H1 (cell line): Measurements from ENCODE around the gene ADGRB3. TPM values are rescaled to one million over a fixed set of nuclear protein-coding genes. Genes with fewer than 3 reads are reported as not detected.

Source experiments
- BACH1 ChIP-seq: IDR thresholded peaks from 2 replicates; pipeline ENCODE4 v1.6.1; 2012; ENCODE audit warnings: low read length, improper control_type of control experiment
- CHD2 ChIP-seq: IDR thresholded peaks from 2 replicates; pipeline ENCODE4 v1.6.1; 2012; ENCODE audit warnings: low read length, improper control_type of control experiment
- EGR1 ChIP-seq: IDR thresholded peaks from 2 replicates; pipeline ENCODE4 v1.6.1; 2011; ENCODE audit warnings: low read depth, low read length, borderline replicate concordance
- SAP30 ChIP-seq: fragments of 300-600 bp; sonication (generic); IDR thresholded peaks from 2 replicates; pipeline ENCODE4 v1.7.1; 2012; ENCODE audit warnings: low read length, moderate library complexity, mild to moderate bottlenecking, inconsistent platforms; ENCODE audit not compliant: insufficient read depth, insufficient replicate concordance
- SIX5 ChIP-seq: IDR thresholded peaks from 2 replicates; pipeline ENCODE4 v1.6.1; 2011; ENCODE audit warnings: mild to moderate bottlenecking, low read depth, low read length
- polyA plus RNA-seq, 7 experiments: library from polyadenylated mRNA; depleted of rRNA in 3 of 7; stranded (reverse) in 5 of 7; unstranded in 2 of 7; fragments of >200 nt in 5 of 7; fragments of 200-250 nt in 2 of 7; gene quantifications; 1 replicate in 5 of 7; 2 replicates in 1 of 7; 4 replicates in 1 of 7; pipeline versions ENCODE4 v1.2.1 to v1.2.3, GENCODE V29; 2011 to 2013; ENCODE audit warnings: missing spikeins in 2 of 7, mixed read lengths in 2 of 7
- total RNA-seq: library from RNA; stranded (reverse); fragmentation: NEBNext Ultra II Directional; extraction: Animal tissue kit (Norgen Biotek cat#: 25700); gene quantifications from 2 replicates; pipeline ENCODE4 v1.2.1, GENCODE V29; 2021
- TF ChIP-seq, protein P1 (sequence below): fragments of 300-600 bp; sonication (generic); IDR thresholded peaks from 2 replicates; pipeline ENCODE4 v1.7.1; 2012; ENCODE audit warnings: low read length, moderate library complexity, mild to moderate bottlenecking, inconsistent platforms; ENCODE audit not compliant: insufficient replicate concordance
- TF ChIP-seq, protein P2 (sequence below): IDR thresholded peaks from 2 replicates; pipeline ENCODE4 v1.6.1; 2011; ENCODE audit warnings: low read length, improper control_type of control experiment

Gene ADGRB3
- total and polyA plus RNA-seq, 2 of the 8 experiments (the other 6 are each of a cell fraction or from before 2014, with no cell fraction given), result 0.35 to 1.2 TPM

DNA sequence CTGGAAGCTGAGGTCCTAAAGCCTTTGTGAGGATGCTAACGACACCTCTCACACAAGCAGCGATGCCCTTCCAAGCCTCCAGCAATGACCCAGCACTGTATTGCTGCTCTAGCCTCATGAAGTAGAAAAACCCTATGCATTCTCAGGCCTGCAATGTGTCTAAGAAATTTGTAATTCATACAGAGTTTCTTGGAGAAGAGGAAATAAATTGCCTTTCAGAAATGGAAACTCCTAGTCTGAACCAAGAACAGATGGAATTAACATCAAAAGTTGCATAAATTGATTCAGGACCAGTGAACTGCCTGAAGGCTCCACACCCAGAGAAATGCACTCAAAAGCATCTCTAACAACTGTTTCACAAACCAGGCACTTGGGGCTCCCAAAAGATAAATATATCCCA is 353.6 kb downstream of the ADGRB3 start (continued):
- TF ChIP-seq, protein P1, sequence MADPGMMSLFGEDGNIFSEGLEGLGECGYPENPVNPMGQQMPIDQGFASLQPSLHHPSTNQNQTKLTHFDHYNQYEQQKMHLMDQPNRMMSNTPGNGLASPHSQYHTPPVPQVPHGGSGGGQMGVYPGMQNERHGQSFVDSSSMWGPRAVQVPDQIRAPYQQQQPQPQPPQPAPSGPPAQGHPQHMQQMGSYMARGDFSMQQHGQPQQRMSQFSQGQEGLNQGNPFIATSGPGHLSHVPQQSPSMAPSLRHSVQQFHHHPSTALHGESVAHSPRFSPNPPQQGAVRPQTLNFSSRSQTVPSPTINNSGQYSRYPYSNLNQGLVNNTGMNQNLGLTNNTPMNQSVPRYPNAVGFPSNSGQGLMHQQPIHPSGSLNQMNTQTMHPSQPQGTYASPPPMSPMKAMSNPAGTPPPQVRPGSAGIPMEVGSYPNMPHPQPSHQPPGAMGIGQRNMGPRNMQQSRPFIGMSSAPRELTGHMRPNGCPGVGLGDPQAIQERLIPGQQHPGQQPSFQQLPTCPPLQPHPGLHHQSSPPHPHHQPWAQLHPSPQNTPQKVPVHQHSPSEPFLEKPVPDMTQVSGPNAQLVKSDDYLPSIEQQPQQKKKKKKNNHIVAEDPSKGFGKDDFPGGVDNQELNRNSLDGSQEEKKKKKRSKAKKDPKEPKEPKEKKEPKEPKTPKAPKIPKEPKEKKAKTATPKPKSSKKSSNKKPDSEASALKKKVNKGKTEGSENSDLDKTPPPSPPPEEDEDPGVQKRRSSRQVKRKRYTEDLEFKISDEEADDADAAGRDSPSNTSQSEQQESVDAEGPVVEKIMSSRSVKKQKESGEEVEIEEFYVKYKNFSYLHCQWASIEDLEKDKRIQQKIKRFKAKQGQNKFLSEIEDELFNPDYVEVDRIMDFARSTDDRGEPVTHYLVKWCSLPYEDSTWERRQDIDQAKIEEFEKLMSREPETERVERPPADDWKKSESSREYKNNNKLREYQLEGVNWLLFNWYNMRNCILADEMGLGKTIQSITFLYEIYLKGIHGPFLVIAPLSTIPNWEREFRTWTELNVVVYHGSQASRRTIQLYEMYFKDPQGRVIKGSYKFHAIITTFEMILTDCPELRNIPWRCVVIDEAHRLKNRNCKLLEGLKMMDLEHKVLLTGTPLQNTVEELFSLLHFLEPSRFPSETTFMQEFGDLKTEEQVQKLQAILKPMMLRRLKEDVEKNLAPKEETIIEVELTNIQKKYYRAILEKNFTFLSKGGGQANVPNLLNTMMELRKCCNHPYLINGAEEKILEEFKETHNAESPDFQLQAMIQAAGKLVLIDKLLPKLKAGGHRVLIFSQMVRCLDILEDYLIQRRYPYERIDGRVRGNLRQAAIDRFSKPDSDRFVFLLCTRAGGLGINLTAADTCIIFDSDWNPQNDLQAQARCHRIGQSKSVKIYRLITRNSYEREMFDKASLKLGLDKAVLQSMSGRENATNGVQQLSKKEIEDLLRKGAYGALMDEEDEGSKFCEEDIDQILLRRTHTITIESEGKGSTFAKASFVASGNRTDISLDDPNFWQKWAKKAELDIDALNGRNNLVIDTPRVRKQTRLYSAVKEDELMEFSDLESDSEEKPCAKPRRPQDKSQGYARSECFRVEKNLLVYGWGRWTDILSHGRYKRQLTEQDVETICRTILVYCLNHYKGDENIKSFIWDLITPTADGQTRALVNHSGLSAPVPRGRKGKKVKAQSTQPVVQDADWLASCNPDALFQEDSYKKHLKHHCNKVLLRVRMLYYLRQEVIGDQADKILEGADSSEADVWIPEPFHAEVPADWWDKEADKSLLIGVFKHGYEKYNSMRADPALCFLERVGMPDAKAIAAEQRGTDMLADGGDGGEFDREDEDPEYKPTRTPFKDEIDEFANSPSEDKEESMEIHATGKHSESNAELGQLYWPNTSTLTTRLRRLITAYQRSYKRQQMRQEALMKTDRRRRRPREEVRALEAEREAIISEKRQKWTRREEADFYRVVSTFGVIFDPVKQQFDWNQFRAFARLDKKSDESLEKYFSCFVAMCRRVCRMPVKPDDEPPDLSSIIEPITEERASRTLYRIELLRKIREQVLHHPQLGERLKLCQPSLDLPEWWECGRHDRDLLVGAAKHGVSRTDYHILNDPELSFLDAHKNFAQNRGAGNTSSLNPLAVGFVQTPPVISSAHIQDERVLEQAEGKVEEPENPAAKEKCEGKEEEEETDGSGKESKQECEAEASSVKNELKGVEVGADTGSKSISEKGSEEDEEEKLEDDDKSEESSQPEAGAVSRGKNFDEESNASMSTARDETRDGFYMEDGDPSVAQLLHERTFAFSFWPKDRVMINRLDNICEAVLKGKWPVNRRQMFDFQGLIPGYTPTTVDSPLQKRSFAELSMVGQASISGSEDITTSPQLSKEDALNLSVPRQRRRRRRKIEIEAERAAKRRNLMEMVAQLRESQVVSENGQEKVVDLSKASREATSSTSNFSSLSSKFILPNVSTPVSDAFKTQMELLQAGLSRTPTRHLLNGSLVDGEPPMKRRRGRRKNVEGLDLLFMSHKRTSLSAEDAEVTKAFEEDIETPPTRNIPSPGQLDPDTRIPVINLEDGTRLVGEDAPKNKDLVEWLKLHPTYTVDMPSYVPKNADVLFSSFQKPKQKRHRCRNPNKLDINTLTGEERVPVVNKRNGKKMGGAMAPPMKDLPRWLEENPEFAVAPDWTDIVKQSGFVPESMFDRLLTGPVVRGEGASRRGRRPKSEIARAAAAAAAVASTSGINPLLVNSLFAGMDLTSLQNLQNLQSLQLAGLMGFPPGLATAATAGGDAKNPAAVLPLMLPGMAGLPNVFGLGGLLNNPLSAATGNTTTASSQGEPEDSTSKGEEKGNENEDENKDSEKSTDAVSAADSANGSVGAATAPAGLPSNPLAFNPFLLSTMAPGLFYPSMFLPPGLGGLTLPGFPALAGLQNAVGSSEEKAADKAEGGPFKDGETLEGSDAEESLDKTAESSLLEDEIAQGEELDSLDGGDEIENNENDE, result no peak
- TF ChIP-seq BACH1 (no peak), EGR1 (no peak), CHD2 (no peak), SAP30 (no peak), SIX5 (no peak)
- TF ChIP-seq, protein P2, sequence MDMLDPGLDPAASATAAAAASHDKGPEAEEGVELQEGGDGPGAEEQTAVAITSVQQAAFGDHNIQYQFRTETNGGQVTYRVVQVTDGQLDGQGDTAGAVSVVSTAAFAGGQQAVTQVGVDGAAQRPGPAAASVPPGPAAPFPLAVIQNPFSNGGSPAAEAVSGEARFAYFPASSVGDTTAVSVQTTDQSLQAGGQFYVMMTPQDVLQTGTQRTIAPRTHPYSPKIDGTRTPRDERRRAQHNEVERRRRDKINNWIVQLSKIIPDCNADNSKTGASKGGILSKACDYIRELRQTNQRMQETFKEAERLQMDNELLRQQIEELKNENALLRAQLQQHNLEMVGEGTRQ, result no peak
